Eye (tissue), 1 donor: ENCODE results near the gene AATF.

ENCODE experiments used
- DNase-seq: peaks from one replicate; pipeline ENCODE4 v3.0.0-alpha.2; 2015

AATF gene

DNA sequence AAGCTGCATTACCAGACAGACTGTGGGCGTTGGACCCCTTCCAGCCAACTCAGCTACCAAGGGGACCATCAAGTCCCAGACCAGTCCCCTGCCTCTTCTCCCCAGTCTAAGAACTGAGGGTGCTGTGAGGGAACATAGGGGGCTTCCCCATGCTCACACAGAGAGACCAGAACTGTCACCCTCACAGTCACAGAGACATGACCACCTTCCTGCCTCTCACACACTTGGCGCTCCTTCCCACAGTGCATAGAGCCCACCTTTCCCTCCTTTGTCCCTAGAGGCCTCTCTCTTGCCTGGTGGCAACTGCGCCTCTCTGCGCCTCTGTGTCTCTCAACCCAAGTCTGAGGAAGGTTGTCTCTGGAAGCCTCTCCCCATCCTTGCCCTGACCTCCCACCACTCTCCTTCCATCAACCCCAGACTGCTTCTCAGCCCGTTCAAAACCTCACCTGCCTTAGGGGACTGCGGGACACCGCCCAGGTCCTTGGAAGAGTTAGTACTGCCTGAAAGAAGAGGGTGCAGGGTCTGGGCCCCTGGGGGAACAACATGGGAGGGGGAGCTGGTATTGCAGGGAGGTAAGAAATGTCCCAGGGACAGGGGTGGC, 17.6 kb upstream of the AATF start:
- peak; percentile 26 for DNase-seq

- peak; percentile 72 for DNase-seq
Observed at GRCh38 chr17:36931697-36932382, 16.9 kb upstream of the AATF start.

- DNase-seq = no peak
Observed at GRCh38 chr17:36932383-36932693, 16.4 kb upstream of the AATF start.

DNA sequence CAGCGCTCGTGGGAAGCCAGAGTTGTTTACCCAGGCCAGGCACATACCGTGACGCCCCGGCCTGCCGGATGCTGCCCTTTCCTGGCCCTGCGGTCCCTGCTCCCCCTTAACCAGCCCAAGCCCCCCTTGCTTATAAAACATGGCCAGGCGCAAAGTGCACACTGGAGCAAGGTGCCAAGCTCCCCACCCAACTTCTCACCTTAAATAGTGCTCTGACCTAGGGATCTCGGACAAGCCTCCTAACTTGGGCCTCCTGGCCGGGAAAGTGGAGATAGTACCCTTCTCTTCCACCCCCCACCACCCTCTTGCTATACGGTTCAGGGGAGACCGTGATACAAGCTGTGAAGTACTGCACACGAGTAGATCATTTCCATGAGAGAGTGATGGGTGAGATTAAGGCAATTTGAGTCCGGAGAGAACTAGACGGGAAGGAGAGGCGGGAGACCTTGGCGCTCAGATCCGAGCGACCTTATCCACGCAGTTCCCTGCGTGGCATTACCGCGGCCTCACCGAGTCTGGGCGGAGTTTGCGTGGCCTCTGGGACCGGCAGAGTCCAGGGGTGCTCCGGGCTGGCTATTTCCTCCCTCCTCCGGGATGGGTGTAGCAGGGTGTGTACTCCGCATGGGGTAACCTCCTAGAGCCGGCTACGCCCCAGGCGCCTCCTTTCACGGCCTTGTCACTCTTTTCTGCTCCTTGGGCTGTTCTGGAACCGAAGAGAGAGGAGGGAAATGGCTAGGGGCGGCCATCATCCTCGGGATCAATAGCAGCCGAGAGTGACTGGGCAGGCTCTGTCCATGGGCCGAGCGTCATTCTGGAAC, 15.9 kb upstream of the AATF start:
- peak; percentile 59 for DNase-seq

GRCh38 chr17:36933512-36934143, 15.1 kb upstream of the AATF start:
- peak; percentile 67 for DNase-seq

DNA sequence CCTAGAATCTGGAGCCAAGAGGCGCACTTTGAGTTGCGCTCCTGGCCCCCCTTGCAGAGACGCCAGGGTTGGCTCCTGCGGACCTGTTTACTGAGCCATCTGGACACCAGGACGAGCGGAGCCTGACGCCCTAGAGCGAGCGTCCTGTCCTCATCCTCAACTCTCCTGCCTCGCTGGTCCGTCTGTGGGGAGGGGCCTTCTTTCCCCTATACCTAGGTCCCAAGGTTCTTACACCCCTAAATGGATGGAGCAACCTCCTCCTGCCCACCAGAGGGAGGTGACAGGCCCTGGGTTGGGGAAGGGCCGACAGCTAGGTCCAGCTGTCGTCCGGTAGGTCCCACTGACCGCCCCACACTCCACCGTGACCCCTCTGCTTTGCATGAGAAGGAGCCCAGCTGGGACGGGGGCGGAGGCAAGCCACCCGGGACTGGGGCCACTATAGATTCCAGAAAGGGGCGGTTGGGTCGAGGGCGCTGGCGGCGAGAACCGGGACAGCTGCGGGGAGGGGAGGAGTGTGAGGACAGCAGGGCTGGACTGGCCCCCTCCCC, 14.5 kb upstream of the AATF start:
- DNase-seq = no peak

GRCh38 chr17:36934692-36935630, 13.8 kb upstream of the AATF start:
- DNase-seq = peak; percentile 73

- DNase-seq = peak; percentile 69
Observed at GRCh38 chr17:36935671-36936454, 12.9 kb upstream of the AATF start.

DNA sequence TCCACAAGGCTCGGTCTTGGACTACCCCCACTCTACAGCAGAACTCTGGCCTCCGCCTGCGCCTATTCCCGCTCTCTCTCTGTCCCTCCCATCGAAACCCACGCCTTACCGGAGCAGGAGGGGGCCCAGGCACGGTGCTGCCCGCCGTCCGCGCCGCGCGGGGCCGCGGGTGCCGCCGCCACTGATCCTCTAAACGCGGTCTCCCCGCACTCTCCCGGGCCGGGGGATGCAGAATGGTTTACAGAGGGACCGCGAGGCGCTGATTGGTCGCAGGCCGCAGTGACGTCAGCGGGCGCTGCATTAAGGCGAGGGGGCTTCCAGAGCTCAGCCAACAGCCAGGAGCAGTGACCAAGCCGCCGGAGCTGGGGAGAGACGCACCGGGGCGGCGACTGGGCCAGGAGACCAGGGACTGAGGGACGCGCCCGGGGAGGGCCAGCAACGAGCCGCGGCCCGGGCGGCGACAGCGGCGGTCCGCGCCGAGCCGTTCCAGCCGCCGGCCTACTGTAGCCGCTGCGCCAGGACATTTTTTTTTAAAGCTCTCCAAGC, 12.2 kb upstream of the AATF start:
- DNase-seq = peak; percentile 84

DNA sequence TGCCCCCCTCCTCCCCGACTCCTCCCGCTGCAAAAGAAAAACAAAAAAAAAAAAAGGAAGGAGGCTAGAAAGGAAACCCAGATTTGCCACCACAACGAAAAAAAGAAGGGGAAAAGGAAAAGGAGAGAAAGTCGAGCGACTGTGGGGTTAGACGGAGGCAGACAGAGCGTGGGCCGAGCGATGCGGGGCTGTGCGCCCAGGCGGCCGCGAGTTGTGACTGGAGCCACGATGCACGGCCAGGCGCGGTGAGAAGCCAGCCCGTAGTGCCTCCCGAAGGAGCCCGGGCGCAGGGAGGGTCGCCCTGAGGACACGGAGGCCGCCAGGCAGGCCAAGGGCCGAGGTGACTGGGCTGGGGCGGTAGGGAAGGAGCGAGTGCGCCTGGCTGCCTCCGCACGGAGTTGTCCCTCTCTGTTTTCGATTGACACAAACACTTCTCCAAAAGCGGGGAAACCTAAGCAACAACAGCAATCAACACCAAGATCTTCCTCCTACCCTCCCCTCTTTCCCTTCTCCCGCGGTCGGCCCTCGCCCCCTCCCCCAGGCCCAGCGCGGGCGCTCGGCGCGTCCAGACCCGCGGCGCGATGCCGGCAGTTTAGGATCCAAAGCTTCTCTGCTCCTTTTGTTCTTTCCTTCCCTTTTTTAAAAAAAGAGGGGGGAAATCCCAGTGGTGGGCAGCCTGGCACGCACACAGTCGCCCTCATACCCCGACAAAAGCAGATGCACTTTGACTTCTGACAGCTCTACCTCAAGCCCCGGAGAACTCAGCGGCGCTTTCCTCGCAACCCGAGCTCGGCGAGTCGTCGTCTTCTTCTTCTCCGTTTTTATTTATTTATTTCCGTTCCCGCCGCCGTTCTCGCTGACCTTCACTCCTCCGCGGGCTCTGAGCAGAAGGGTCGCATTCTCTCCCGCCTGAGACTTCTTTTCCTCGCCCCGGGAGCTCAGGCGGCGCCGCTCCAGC, 11.5 kb upstream of the AATF start, which contains the start of gene LHX1:
Gene LHX1 (plus strand): TSS at position 475 of the 958 bp plus-strand sequence. CDS start 723 bp downstream, outside the sequence.
- DNase-seq = peak; percentile 72

DNA sequence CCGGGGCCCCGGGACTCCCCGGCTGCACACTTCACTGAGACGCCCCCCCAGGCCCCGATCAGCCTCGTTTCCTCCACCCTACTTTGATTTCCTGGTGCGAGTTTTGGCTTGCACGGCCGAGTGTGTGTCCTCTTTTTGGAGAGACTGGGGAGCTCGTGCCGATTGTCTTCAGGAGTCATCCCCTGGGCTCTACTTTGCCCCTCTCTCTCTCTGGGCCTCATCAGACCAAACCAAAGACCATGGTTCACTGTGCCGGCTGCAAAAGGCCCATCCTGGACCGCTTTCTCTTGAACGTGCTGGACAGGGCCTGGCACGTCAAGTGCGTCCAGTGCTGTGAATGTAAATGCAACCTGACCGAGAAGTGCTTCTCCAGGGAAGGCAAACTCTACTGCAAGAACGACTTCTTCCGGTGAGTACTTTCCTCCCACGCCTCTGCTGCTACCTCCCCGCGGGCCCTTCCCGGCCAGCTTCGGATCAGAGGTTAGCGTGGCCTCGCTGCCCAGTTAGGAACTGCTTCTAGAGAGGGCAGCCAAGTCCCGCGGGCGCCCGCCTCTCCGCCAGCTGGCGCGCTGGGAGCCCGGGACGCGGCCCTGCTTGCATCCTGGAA, 10.7 kb upstream of the AATF start:
- DNase-seq = peak; percentile 80

- peak; percentile 72 for DNase-seq
Observed at GRCh38 chr17:36938566-36939051, 10.1 kb upstream of the AATF start.

- DNase-seq = peak; percentile 74
Observed at GRCh38 chr17:36939052-36939801, 9.5 kb upstream of the AATF start.

DNA sequence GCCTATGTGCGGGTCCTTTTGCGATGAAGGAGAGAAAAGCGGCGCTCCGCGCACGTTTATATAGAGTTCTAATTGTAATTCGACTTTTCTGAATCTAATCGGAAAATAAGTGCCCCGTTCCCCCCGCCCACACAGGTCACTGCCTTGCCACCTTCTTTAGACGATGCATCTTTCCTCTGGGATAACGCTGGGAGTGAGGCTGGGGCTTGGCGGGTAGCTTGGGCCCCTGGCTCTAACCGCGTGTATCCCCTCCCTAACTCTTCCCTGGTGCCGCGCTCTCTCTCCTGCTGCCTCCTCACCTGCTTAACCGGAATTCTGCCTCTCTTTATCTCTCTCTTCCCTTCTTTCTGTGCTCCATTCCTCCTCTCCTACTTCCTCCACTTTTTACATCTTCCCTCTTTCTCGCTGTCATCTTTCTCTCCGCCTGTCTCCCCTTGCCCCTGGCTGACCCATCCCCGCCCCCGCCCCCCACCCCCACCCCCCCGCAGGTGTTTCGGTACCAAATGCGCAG, 8.9 kb upstream of the AATF start:
- no peak for DNase-seq

GRCh38 chr17:36940313-36941264, 8.2 kb upstream of the AATF start:
- peak; percentile 56 for DNase-seq

GRCh38 chr17:36941265-36942010, 7.3 kb upstream of the AATF start:
- peak; percentile 41 for DNase-seq
